ENCODE results near the gene FGF11. TPM values are rescaled to one million over a fixed set of nuclear protein-coding genes. Genes with fewer than 3 reads are reported as not detected.

FGF11 gene
- total RNA-seq, 2 experiments from 2014 or later: 25.4 to 28.5 TPM

- Mint-ChIP-seq H3K27ac (peak within 1 kb of the TSS; percentile 89), H3K4me1 (peaks cover 14% of the 10 kb centered on the region), H3K4me3 (peak within 1 kb of the TSS; percentile 92), H3K36me3 (no peaks in the 10 kb centered on the region), H3K27me3 (peaks cover 11% of the 10 kb centered on the region), H3K9me3 (no peaks in the 10 kb centered on the region)
- POLR2A ChIA-PET: interaction anchor here (0.8 to 2.9 kb wide), 14 partner anchors 10 to 185 kb away, joined by 3 to 25 read pairs (median 4); partner anchors contain the start of genes ACADVL, ACAP1, DLG4 and MPDU1
- ATAC-seq (ENCODE audit: low read depth) (peak; percentile 95), DNase-seq (peak; percentile 90)
These were observed 35.2 kb upstream of the FGF11 start, which contains the start of gene TMEM256 for GRCh38 chr17:7403977-7404736. TMEM256 (minus strand) TSS chr17:7404097; CDS start chr17:7404084, 13 bp downstream.

- Mint-ChIP-seq H3K36me3 (no peaks in the 10 kb centered on the region), H3K9me3 (no peaks in the 10 kb centered on the region), H3K4me1 (peaks cover 14% of the 10 kb centered on the region), H3K27me3 (peaks cover 11% of the 10 kb centered on the region), H3K4me3 (peak overlapping the region; percentile 92), H3K27ac (peak overlapping the region; percentile 89)
- DNase-seq: no peak
- ATAC-seq (ENCODE audit: low read depth): peak; percentile 13
- POLR2A ChIA-PET: interaction anchor here (0.8 to 2.9 kb wide), 10 partner anchors 10 to 75 kb away, joined by 3 to 25 read pairs (median 6); partner anchors contain the start of genes ACAP1, NEURL4, PLSCR3 and TMEM102
These were observed 34.5 kb upstream of the FGF11 start for GRCh38 chr17:7404737-7405349.

- peak overlapping the region; percentile 89 for H3K4me3 Mint-ChIP-seq
- H3K4me1 Mint-ChIP-seq: peaks cover 14% of the 10 kb centered on the region
- ATAC-seq (ENCODE audit: low read depth) (no peak), DNase-seq (no peak)
- H3K9me3 Mint-ChIP-seq: no peaks in the 10 kb centered on the region
- POLR2A ChIA-PET: interaction anchor here (1.1 kb wide), 1 partner anchor 21 kb away, joined by 3 read pairs; no protein-coding TSS in a partner anchor
- peaks cover 11% of the 10 kb centered on the region for H3K27me3 Mint-ChIP-seq
- peak overlapping the region; percentile 86 for H3K27ac Mint-ChIP-seq
- no peaks in the 10 kb centered on the region for H3K36me3 Mint-ChIP-seq
These were observed 33.7 kb upstream of the FGF11 start for GRCh38 chr17:7405350-7406234.

GRCh38 chr17:7406235-7406825 lies 33.0 kb upstream of the FGF11 start:
- peaks cover 14% of the 10 kb centered on the region for H3K4me1 Mint-ChIP-seq
- no peaks in the 10 kb centered on the region for H3K9me3 Mint-ChIP-seq
- no peaks in the 10 kb centered on the region for H3K36me3 Mint-ChIP-seq
- POLR2A ChIA-PET: interaction anchor here (1.1 kb wide), 1 partner anchor 22 kb away, joined by 3 read pairs; no protein-coding TSS in a partner anchor
- H3K4me3 Mint-ChIP-seq: peak overlapping the region; percentile 56
- DNase-seq (no peak), ATAC-seq (ENCODE audit: low read depth) (no peak)
- H3K27me3 Mint-ChIP-seq: peaks cover 11% of the 10 kb centered on the region
- H3K27ac Mint-ChIP-seq: peak overlapping the region; percentile 44

- Mint-ChIP-seq H3K27ac (peak overlapping the region; percentile 50), H3K4me1 (peaks cover 12% of the 10 kb centered on the region), H3K27me3 (peaks cover 11% of the 10 kb centered on the region), H3K36me3 (no peaks in the 10 kb centered on the region), H3K9me3 (no peaks in the 10 kb centered on the region), H3K4me3 (no peak overlapping the region)
- ATAC-seq (ENCODE audit: low read depth): no peak
- DNase-seq: no peak
- POLR2A ChIA-PET: interaction anchor here (1.1 kb wide), 1 partner anchor 23 kb away, joined by 3 read pairs; no protein-coding TSS in a partner anchor
These were observed 32.2 kb upstream of the FGF11 start for GRCh38 chr17:7407082-7407481.

GRCh38 chr17:7407485-7408251 lies 31.6 kb upstream of the FGF11 start, which contains the start of gene NLGN2:
NLGN2 (plus strand) TSS chr17:7407845; CDS start chr17:7408256, 411 bp downstream.
- H3K9me3 Mint-ChIP-seq: no peaks in the 10 kb centered on the region
- H3K27me3 Mint-ChIP-seq: peaks cover 11% of the 10 kb centered on the region
- POLR2A ChIA-PET: interaction anchor here (1.4 kb wide), 1 partner anchor 27 kb away, joined by 5 read pairs; the partner anchor contains the start of gene TMEM102
- ATAC-seq (ENCODE audit: low read depth) (no peak), DNase-seq (no peak)
- peak within 1 kb of the TSS; percentile 64 for H3K4me3 Mint-ChIP-seq
- H3K36me3 Mint-ChIP-seq: no peaks in the 10 kb centered on the region
- H3K27ac Mint-ChIP-seq: peak within 1 kb of the TSS; percentile 50
- peaks cover 12% of the 10 kb centered on the region for H3K4me1 Mint-ChIP-seq

- no peak overlapping the region for H3K27ac Mint-ChIP-seq
- POLR2A ChIA-PET: interaction anchor here (1.4 kb wide), 1 partner anchor 27 kb away, joined by 5 read pairs; the partner anchor contains the start of gene TMEM102
These were observed 31.0 kb upstream of the FGF11 start for GRCh38 chr17:7408252-7408727.

GRCh38 chr17:7408863-7409262 lies 30.4 kb upstream of the FGF11 start:
- DNase-seq (no peak), ATAC-seq (ENCODE audit: low read depth) (no peak)
- no peaks in the 10 kb centered on the region for H3K36me3 Mint-ChIP-seq
- H3K9me3 Mint-ChIP-seq: no peaks in the 10 kb centered on the region
- POLR2A ChIA-PET: interaction anchor here (1.4 kb wide), 1 partner anchor 26 kb away, joined by 5 read pairs; the partner anchor contains the start of gene TMEM102
- no peak overlapping the region for H3K4me3 Mint-ChIP-seq
- H3K27ac Mint-ChIP-seq: no peak overlapping the region
- H3K4me1 Mint-ChIP-seq: peaks cover 8% of the 10 kb centered on the region
- peaks cover 11% of the 10 kb centered on the region for H3K27me3 Mint-ChIP-seq

More at GRCh38 chr17:7408252-7408727, 31.0 kb upstream of the FGF11 start:
- Mint-ChIP-seq H3K9me3 (no peaks in the 10 kb centered on the region), H3K36me3 (no peaks in the 10 kb centered on the region), H3K4me3 (no peak overlapping the region), H3K27me3 (peaks cover 11% of the 10 kb centered on the region), H3K4me1 (peaks cover 9% of the 10 kb centered on the region)
- ATAC-seq (ENCODE audit: low read depth) (peak; percentile 4), DNase-seq (peak; percentile 54)

- Mint-ChIP-seq H3K27ac (no peak overlapping the region), H3K9me3 (no peaks in the 10 kb centered on the region), H3K36me3 (no peaks in the 10 kb centered on the region), H3K27me3 (peaks cover 11% of the 10 kb centered on the region), H3K4me3 (no peak overlapping the region), H3K4me1 (peaks cover 8% of the 10 kb centered on the region)
- POLR2A ChIA-PET: interaction anchor here (0.6 kb wide), 1 partner anchor 150 kb away, joined by 3 read pairs; no protein-coding TSS in a partner anchor
- DNase-seq (no peak), ATAC-seq (ENCODE audit: low read depth) (no peak)
These were observed 29.6 kb upstream of the FGF11 start for GRCh38 chr17:7409716-7410115.

- Mint-ChIP-seq H3K9me3 (no peaks in the 10 kb centered on the region), H3K36me3 (no peaks in the 10 kb centered on the region), H3K27me3 (peaks cover 5% of the 10 kb centered on the region), H3K27ac (no peak overlapping the region), H3K4me1 (peaks cover 6% of the 10 kb centered on the region), H3K4me3 (no peak overlapping the region)
- ATAC-seq (ENCODE audit: low read depth): peak; percentile 9
- POLR2A ChIA-PET: no interaction called here
- DNase-seq: no peak
These were observed 28.5 kb upstream of the FGF11 start for GRCh38 chr17:7410634-7411426.

GRCh38 chr17:7411427-7411750 lies 27.9 kb upstream of the FGF11 start:
- no peak for DNase-seq
- Mint-ChIP-seq H3K4me1 (peaks cover 4% of the 10 kb centered on the region), H3K36me3 (no peaks in the 10 kb centered on the region)

More at GRCh38 chr17:7411427-7411750, 27.9 kb upstream of the FGF11 start:
- no peaks in the 10 kb centered on the region for H3K9me3 Mint-ChIP-seq
- ATAC-seq (ENCODE audit: low read depth): no peak
- POLR2A ChIA-PET: no interaction called here
- H3K27me3 Mint-ChIP-seq: no peaks in the 10 kb centered on the region
- H3K4me3 Mint-ChIP-seq: no peak overlapping the region
- no peak overlapping the region for H3K27ac Mint-ChIP-seq

Data from activated naive CD8-positive, alpha-beta T cell treated with anti-CD3 and anti-CD28 coated beads, Interleukin-2, amount 10 ng/mL, durations not matched to agents 7 days and 5 days (primary cell).